Naive B cell (primary cell): ENCODE results near the gene RSRP1. TPM values are rescaled to one million over a fixed set of nuclear protein-coding genes. Genes with fewer than 3 reads are reported as not detected.

Experiments
- ATAC-seq, 2 donors: fragments of 150-1000 bp; cut with Tn5 transposase; 2 replicates each; pipeline ENCODE4 v1.10.0; 2021; ENCODE audit warnings: low read depth in 2 of 2, mild to moderate bottlenecking in 2 of 2, moderate library complexity in 2 of 2
- DNase-seq: peaks from one replicate; pipeline ENCODE4 v3.0.0; 2022
- H3K27ac Mint-ChIP-seq, 6 donors: one replicate each; pipeline ENCODE4 v1.8.0; 2020 to 2022; ENCODE audit warnings: mild to moderate bottlenecking in 6 of 6, mixed read lengths in 6 of 6, moderate library complexity in 5 of 6, inconsistent platforms in 2 of 6
- H3K27me3 Mint-ChIP-seq, 3 donors: one replicate each; pipeline ENCODE4 v1.8.0; 2021 to 2022; ENCODE audit warnings: mixed read lengths in 3 of 3, mild to moderate bottlenecking in 1 of 3
- H3K36me3 Mint-ChIP-seq, 2 donors: one replicate each; pipeline ENCODE4 v1.8.0; 2020 to 2022; ENCODE audit warnings: mixed read lengths in 2 of 2, inconsistent platforms in 1 of 2, mild to moderate bottlenecking in 1 of 2
- H3K4me1 Mint-ChIP-seq, 3 donors: one replicate each; pipeline ENCODE4 v1.8.0; 2020 to 2022; ENCODE audit warnings: mixed read lengths in 3 of 3, inconsistent platforms in 1 of 3, mild to moderate bottlenecking in 1 of 3, moderate library complexity in 1 of 3
- H3K4me3 Mint-ChIP-seq, 8 donors: one replicate each; pipeline ENCODE4 v1.8.0; 2020 to 2022; ENCODE audit warnings: mild to moderate bottlenecking in 8 of 8, mixed read lengths in 8 of 8, moderate library complexity in 8 of 8, inconsistent platforms in 2 of 8
- H3K9me3 Mint-ChIP-seq, 7 donors: one replicate each; pipeline ENCODE4 v1.8.0; 2020 to 2022; ENCODE audit warnings: mixed read lengths in 7 of 7, mild to moderate bottlenecking in 5 of 7, inconsistent platforms in 2 of 7, moderate library complexity in 1 of 7
- polyA plus RNA-seq, 6 donors: library from polyadenylated mRNA; unstranded; fragments of 300-500 nt; fragmentation: Illumina TruSeq; gene quantifications; one replicate each; pipeline ENCODE4 v1.2.3, GENCODE V29; 2021; ENCODE audit warnings: low read depth in 6 of 6

RSRP1 gene
- polyA plus RNA-seq, 6 donors from 2014 or later, result 34.2 to 78.0 (median 68.9) TPM

GRCh38 chr1:25219661-25220251 lies 27.5 kb downstream of the RSRP1 start:
- Mint-ChIP-seq H3K27ac (no peak overlapping the region), H3K36me3 (peaks cover 0 to 24% of the 10 kb centered on the region in 2 donors), H3K4me3 (no peak overlapping the region), H3K4me1 (peaks cover 9 to 15% (median 13%) of the 10 kb centered on the region in 3 donors), H3K9me3 (no peaks in the 10 kb centered on the region), H3K27me3 (no peaks in the 10 kb centered on the region)
- DNase-seq, result no peak
- no peak for ATAC-seq

DNA sequence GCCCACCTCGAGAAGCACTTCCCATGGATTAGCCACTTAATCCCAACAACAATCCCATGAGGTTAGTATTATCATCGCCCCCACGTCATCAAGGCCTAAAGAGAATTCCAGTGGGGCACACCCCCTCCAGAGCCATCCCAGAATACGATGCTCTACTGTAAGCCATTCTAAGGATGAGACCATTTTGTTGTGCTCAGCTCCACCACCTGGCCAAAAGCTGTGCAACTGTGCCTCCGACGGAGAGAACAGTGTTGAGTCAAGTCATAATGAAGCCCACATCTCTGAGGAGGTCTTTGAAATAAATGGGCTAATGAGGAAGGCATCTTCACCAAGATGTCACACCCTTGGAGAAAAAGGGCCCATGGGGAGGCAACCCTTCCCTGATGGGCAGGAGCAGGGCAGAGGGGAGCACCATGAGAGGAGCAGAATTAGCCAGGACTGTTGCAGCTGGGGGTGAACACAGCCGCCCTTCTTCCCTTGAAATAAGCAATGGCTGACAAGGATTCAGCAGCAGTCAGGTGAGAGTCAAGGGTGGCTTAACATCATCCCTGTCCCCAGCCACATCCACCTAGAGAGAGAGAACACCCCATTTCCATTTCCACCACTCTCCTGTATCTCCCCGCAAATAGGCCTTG lies 29.5 kb downstream of the RSRP1 start:
- Mint-ChIP-seq H3K9me3 (no peaks in the 10 kb centered on the region), H3K27me3 (no peaks in the 10 kb centered on the region), H3K27ac (peak overlapping the region in 2 of 6 donors; percentile 29 to 49), H3K4me1 (peaks cover 9 to 15% (median 13%) of the 10 kb centered on the region in 3 donors), H3K36me3 (peaks cover 0 to 14% of the 10 kb centered on the region in 2 donors), H3K4me3 (no peak overlapping the region)
- DNase-seq (no peak), ATAC-seq (no peak)

- H3K4me3 Mint-ChIP-seq, result no peak overlapping the region
- peak overlapping the region in 1 of 6 donors; percentile 65 for H3K27ac Mint-ChIP-seq
- no peaks in the 10 kb centered on the region for H3K9me3 Mint-ChIP-seq
- H3K27me3 Mint-ChIP-seq, result peaks cover 0 to 7% (median 0%) of the 10 kb centered on the region in 3 donors
- DNase-seq (no peak), ATAC-seq (no peak)
- H3K4me1 Mint-ChIP-seq, result peaks cover 9 to 15% (median 13%) of the 10 kb centered on the region in 3 donors
- peaks cover 0 to 11% of the 10 kb centered on the region in 2 donors for H3K36me3 Mint-ChIP-seq
Observed at GRCh38 chr1:25217015-25217414, 30.2 kb downstream of the RSRP1 start.

DNA sequence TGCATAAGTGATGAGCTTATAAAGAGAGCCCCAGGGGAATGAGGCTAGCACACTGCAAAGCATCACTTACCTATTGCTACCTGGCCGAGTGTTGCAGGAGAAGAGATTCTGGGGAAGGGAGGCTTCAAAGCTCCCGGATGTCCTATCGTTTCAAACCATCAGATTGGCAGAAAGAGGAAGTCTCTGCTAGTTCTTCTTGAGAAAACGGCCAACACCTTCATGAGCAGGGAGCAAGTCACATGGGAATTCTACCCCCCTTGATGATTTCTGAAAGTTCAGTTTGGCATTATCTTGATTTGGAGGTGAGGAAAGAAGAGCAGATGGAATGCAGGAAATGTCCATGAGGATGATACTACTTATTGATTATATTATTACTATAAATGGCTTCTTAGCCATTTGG lies 31.1 kb downstream of the RSRP1 start:
- Mint-ChIP-seq H3K4me3 (no peak overlapping the region), H3K36me3 (peaks cover 0 to 6% of the 10 kb centered on the region in 2 donors), H3K27ac (no peak overlapping the region), H3K4me1 (peaks cover 9 to 15% (median 13%) of the 10 kb centered on the region in 3 donors), H3K27me3 (peaks cover 0 to 11% (median 0%) of the 10 kb centered on the region in 3 donors), H3K9me3 (no peaks in the 10 kb centered on the region)
- DNase-seq, result no peak
- peak; percentile 41 to 62 for ATAC-seq

GRCh38 chr1:25212725-25213124 lies 34.5 kb downstream of the RSRP1 start:
- no peak overlapping the region for H3K27ac Mint-ChIP-seq

DNA sequence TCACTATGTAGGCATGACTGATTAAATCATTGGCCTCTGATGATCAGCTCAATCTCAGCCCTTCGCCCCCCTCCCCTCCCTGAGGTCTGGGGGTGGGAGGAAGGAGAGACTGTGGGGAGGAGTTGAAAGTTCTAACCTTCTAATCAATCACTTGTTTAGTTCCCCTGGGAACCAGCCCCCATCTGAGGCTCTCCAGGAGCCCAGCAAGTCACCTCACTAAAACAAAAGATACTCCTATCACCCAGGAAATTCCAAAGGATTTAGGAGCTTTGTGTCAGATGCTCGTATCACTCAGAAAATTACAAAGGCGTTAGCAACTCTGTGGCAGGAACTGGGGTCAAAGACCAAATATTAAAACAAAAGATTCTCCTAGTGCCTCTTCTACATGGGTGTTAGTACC lies 36.5 kb downstream of the RSRP1 start:
- Mint-ChIP-seq H3K9me3 (no peaks in the 10 kb centered on the region), H3K36me3 (no peaks in the 10 kb centered on the region), H3K27ac (no peak overlapping the region), H3K27me3 (peaks cover 0 to 21% (median 9%) of the 10 kb centered on the region in 3 donors), H3K4me3 (no peak overlapping the region), H3K4me1 (peaks cover 0 to 2% (median under 1%) of the 10 kb centered on the region in 3 donors)
- ATAC-seq, result no peak
- no peak for DNase-seq

More at GRCh38 chr1:25212725-25213124, 34.5 kb downstream of the RSRP1 start:
- peaks cover 0 to 19% (median 4%) of the 10 kb centered on the region in 3 donors for H3K27me3 Mint-ChIP-seq
- no peaks in the 10 kb centered on the region for H3K36me3 Mint-ChIP-seq
- ATAC-seq, result no peak
- no peak for DNase-seq
- H3K4me1 Mint-ChIP-seq, result peaks cover 9 to 13% (median 9%) of the 10 kb centered on the region in 3 donors
- no peak overlapping the region for H3K4me3 Mint-ChIP-seq
- H3K9me3 Mint-ChIP-seq, result no peaks in the 10 kb centered on the region

DNA sequence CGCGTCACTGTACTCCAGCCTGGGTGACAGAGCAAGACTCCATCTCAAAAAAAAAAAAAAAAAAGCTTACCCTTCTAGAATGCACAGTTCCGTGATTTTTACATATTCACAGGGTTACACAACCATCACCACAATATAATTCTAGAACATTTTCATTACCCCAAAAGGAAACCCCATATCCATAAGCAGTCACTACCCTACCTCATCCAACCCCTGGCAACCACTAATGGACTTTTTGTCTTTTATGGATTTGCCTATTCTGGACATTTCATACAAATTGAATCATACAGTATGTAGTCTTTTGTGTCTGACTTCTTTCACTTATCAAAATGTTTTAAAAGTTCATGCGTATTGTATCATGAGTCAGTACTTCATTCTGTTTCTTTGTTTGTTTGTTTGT lies 37.7 kb downstream of the RSRP1 start:
- no peak for ATAC-seq
- Mint-ChIP-seq H3K4me3 (no peak overlapping the region), H3K36me3 (no peaks in the 10 kb centered on the region)

GRCh38 chr1:25208561-25209222 lies 38.6 kb downstream of the RSRP1 start:
- no peak overlapping the region for H3K4me3 Mint-ChIP-seq
- H3K27me3 Mint-ChIP-seq, result peaks cover 0 to 25% (median 11%) of the 10 kb centered on the region in 3 donors
- H3K4me1 Mint-ChIP-seq, result no peaks in the 10 kb centered on the region
- ATAC-seq, result no peak
- no peaks in the 10 kb centered on the region for H3K9me3 Mint-ChIP-seq
- no peak overlapping the region for H3K27ac Mint-ChIP-seq
- DNase-seq, result no peak
- H3K36me3 Mint-ChIP-seq, result no peaks in the 10 kb centered on the region

More for the DNA sequence above, 37.7 kb downstream of the RSRP1 start:
- H3K27me3 Mint-ChIP-seq, result peaks cover 0 to 25% (median 11%) of the 10 kb centered on the region in 3 donors
- H3K9me3 Mint-ChIP-seq, result no peaks in the 10 kb centered on the region
- peak overlapping the region in 1 of 6 donors; percentile 52 for H3K27ac Mint-ChIP-seq
- H3K4me1 Mint-ChIP-seq, result no peaks in the 10 kb centered on the region
- DNase-seq, result no peak

DNA sequence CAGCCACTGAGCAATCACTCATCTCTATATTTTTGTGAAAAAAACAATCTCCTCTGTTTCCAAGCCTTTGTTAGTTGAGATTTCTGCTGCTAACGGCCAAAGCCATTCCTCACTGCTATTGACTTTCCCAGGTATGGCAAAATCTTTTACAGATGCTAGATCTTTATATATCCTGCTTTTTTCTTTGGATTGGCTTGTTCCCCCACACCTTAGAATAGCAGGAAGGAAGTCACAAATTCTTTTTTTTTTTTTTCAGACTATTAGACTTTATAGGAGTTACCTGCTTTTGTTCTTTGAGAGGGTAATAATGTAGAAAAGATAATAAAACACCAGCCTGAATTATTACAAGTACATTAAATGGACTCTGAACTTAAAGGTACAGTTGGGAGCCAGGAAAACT lies 39.2 kb downstream of the RSRP1 start:
- Mint-ChIP-seq H3K27ac (no peak overlapping the region), H3K27me3 (peaks cover 0 to 25% (median 11%) of the 10 kb centered on the region in 3 donors), H3K4me1 (no peaks in the 10 kb centered on the region), H3K9me3 (no peaks in the 10 kb centered on the region), H3K36me3 (no peaks in the 10 kb centered on the region), H3K4me3 (no peak overlapping the region)
- DNase-seq (no peak), ATAC-seq (no peak)

DNA sequence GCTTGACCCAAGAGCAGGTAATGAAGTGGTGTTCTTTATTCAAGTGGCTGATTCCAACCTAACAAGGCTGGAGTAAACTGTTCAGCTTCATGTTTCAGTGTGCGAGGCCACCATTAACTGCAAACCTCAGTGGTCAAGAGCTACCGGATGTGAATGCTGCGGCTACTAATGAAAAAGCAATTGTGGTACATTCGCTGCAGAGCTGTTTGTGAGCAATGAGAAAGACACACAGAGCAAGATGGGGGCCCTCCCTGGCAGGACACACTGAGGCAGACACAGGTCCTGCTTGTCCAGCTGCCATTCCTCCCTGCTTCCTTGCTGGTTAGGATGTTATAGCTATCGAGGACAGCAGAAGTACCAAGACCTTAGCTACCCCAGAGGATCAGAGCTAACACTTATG lies 41.1 kb downstream of the RSRP1 start:
- Mint-ChIP-seq H3K4me1 (no peaks in the 10 kb centered on the region), H3K27ac (no peak overlapping the region), H3K4me3 (no peak overlapping the region), H3K9me3 (no peaks in the 10 kb centered on the region), H3K36me3 (no peaks in the 10 kb centered on the region), H3K27me3 (peaks cover 3 to 20% (median 11%) of the 10 kb centered on the region in 3 donors)
- DNase-seq (no peak), ATAC-seq (no peak)

DNA sequence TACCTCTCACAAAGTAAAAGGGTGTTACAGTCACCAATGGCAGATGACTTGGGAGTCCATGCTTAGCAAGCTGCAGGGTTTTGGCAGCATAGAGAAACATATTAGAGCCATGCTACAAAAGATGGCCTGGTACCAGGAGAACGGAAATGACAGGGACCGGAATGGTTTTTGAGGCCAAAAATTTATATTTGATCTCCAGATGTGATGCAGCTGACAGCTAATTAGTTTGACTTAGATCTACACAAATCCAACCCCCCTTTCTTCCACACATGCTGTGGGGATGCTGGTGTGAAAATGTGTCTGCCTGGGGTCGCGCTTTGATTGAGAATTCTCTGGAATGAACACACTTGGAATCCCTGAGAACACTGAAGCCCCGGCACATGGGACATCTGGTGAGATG lies 41.5 kb downstream of the RSRP1 start:
- no peaks in the 10 kb centered on the region for H3K9me3 Mint-ChIP-seq

DNA sequence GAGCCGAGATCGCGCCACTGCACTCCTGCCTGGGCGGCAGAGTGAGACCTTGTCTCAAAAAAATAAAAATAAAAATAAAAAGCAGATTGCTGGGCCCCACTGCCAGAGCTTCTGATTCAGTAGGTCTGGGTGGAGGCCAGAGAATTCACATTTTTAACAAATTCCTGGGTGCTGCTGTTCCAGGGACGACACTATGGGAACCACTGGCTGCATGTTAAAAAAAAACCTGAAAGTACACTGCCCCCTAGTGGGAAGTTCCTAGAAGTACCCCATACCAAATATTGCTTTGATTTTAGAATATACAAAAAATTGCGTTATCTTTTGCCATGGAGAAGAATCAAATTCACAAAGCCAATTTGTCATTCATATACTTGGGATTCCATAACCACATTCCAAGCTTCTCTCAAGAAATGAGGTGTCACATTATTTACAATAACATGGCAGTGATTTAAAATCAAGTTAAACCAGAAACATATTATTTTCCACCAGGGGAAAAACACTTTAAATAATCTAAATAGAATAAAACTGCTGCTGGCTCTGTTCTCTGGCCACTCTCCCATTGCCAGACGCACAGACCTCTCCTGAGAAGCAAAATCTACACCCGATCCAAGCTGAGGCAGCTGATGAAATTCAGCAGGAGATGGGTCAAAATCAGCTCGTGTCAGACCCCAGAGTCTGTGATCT lies 42.3 kb downstream of the RSRP1 start:
- Mint-ChIP-seq H3K36me3 (no peaks in the 10 kb centered on the region), H3K27ac (no peak overlapping the region), H3K4me1 (no peaks in the 10 kb centered on the region), H3K9me3 (no peaks in the 10 kb centered on the region), H3K4me3 (no peak overlapping the region), H3K27me3 (peaks cover 8 to 24% (median 10%) of the 10 kb centered on the region in 3 donors)
- DNase-seq (peak; percentile 49), ATAC-seq (peak; percentile 47 to 56)

More for the DNA sequence above, 41.5 kb downstream of the RSRP1 start:
- Mint-ChIP-seq H3K27me3 (peaks cover 7 to 24% (median 11%) of the 10 kb centered on the region in 3 donors), H3K4me1 (no peaks in the 10 kb centered on the region), H3K36me3 (no peaks in the 10 kb centered on the region), H3K4me3 (no peak overlapping the region), H3K27ac (no peak overlapping the region)
- DNase-seq (no peak), ATAC-seq (no peak)

GRCh38 chr1:25201006-25201405 lies 46.2 kb downstream of the RSRP1 start:
- H3K27ac Mint-ChIP-seq, result no peak overlapping the region
- no peak for DNase-seq

More at GRCh38 chr1:25201006-25201405, 46.2 kb downstream of the RSRP1 start:
- H3K4me3 Mint-ChIP-seq, result no peak overlapping the region
- H3K9me3 Mint-ChIP-seq, result no peaks in the 10 kb centered on the region
- ATAC-seq, result no peak
- no peaks in the 10 kb centered on the region for H3K36me3 Mint-ChIP-seq
- peaks cover 10 to 33% (median 11%) of the 10 kb centered on the region in 3 donors for H3K27me3 Mint-ChIP-seq
- peaks cover 10 to 16% (median 13%) of the 10 kb centered on the region in 3 donors for H3K4me1 Mint-ChIP-seq
